Measurements from ENCODE around the gene MS4A13. TPM values are rescaled to one million over a fixed set of nuclear protein-coding genes. Genes with fewer than 3 reads are reported as not detected.
"Not testable (repeated sequence)": the region's sequence is repeated elsewhere in the genome, so short reads cannot be mapped to it uniquely, and the experiment has no call there.

Gene MS4A13
- total RNA-seq, 1 donor from 2014 or later: not detected

GRCh38 chr11:60500276-60500910, 14.8 kb upstream of the MS4A13 start:
- no peaks in the 10 kb centered on the region for H3K36me3 Mint-ChIP-seq (ENCODE audit: insufficient read depth)
- peaks cover 4% of the 10 kb centered on the region for H3K27me3 Mint-ChIP-seq
- H3K4me3 Mint-ChIP-seq (ENCODE audit: low read depth): no peak overlapping the region
- peaks cover 1% of the 10 kb centered on the region for H3K4me1 Mint-ChIP-seq (ENCODE audit: low read depth)
- H3K9me3 Mint-ChIP-seq (ENCODE audit: low read depth): no peaks in the 10 kb centered on the region
- H3K27ac Mint-ChIP-seq: no peak overlapping the region
- no peak for DNase-seq (ENCODE audit: low spot score, unreplicated experiment)
- TF ChIP-seq CTCF (IDR thresholded peaks at IDR 0.05; ENCODE audit: unreplicated experiment): no peak

- DNase-seq (ENCODE audit: low spot score, unreplicated experiment): no peak
- H3K27ac Mint-ChIP-seq: no peak overlapping the region
- H3K36me3 Mint-ChIP-seq (ENCODE audit: insufficient read depth): no peaks in the 10 kb centered on the region
- H3K9me3 Mint-ChIP-seq (ENCODE audit: low read depth): no peaks in the 10 kb centered on the region
- TF ChIP-seq CTCF (IDR thresholded peaks at IDR 0.05; ENCODE audit: unreplicated experiment): no peak
- H3K4me3 Mint-ChIP-seq (ENCODE audit: low read depth): no peak overlapping the region
- H3K27me3 Mint-ChIP-seq: peaks cover 4% of the 10 kb centered on the region
- H3K4me1 Mint-ChIP-seq (ENCODE audit: low read depth): peaks cover 1% of the 10 kb centered on the region
Observed at GRCh38 chr11:60502221-60502775, 12.9 kb upstream of the MS4A13 start.

- peaks cover 1% of the 10 kb centered on the region for H3K4me1 Mint-ChIP-seq (ENCODE audit: low read depth)
- H3K27ac Mint-ChIP-seq: no peak overlapping the region
- no peaks in the 10 kb centered on the region for H3K9me3 Mint-ChIP-seq (ENCODE audit: low read depth)
- no peak for TF ChIP-seq CTCF (IDR thresholded peaks at IDR 0.05; ENCODE audit: unreplicated experiment)
- no peaks in the 10 kb centered on the region for H3K27me3 Mint-ChIP-seq
- H3K4me3 Mint-ChIP-seq (ENCODE audit: low read depth): no peak overlapping the region
- no peaks in the 10 kb centered on the region for H3K36me3 Mint-ChIP-seq (ENCODE audit: insufficient read depth)
- DNase-seq (ENCODE audit: low spot score, unreplicated experiment): no peak
Observed at GRCh38 chr11:60504219-60504905, 10.8 kb upstream of the MS4A13 start.

GRCh38 chr11:60509609-60510008, 5.6 kb upstream of the MS4A13 start:
- not testable (repeated sequence) for H3K27me3 Mint-ChIP-seq; H3K4me1 Mint-ChIP-seq (ENCODE audit: low read depth); H3K36me3 Mint-ChIP-seq (ENCODE audit: insufficient read depth); H3K4me3 Mint-ChIP-seq (ENCODE audit: low read depth); H3K9me3 Mint-ChIP-seq (ENCODE audit: low read depth); H3K27ac Mint-ChIP-seq; DNase-seq (ENCODE audit: low spot score, unreplicated experiment)

- H3K36me3 Mint-ChIP-seq (ENCODE audit: insufficient read depth); DNase-seq (ENCODE audit: low spot score, unreplicated experiment); H3K27me3 Mint-ChIP-seq; H3K4me1 Mint-ChIP-seq (ENCODE audit: low read depth); H3K9me3 Mint-ChIP-seq (ENCODE audit: low read depth); H3K27ac Mint-ChIP-seq; H3K4me3 Mint-ChIP-seq (ENCODE audit: low read depth): not testable (repeated sequence)
Observed at GRCh38 chr11:60510209-60510608, 5.0 kb upstream of the MS4A13 start.

- Mint-ChIP-seq H3K36me3 (ENCODE audit: insufficient read depth) (no peaks in the 10 kb centered on the region), H3K9me3 (ENCODE audit: low read depth) (no peaks in the 10 kb centered on the region), H3K27me3 (no peaks in the 10 kb centered on the region), H3K4me3 (ENCODE audit: low read depth) (no peak overlapping the region), H3K27ac (no peak overlapping the region), H3K4me1 (ENCODE audit: low read depth) (no peaks in the 10 kb centered on the region)
- TF ChIP-seq CTCF (IDR thresholded peaks at IDR 0.05; ENCODE audit: unreplicated experiment): no peak
- no peak for DNase-seq (ENCODE audit: low spot score, unreplicated experiment)
Observed at GRCh38 chr11:60511393-60511792, 3.8 kb upstream of the MS4A13 start.

All from progenitor cell of endocrine pancreas (in vitro differentiated cells).